Mucosa of gallbladder (tissue), 1 donor: Measurements from ENCODE around the gene PTPN21. TPM values are rescaled to one million over a fixed set of nuclear protein-coding genes. Genes with fewer than 3 reads are reported as not detected.

ENCODE experiments used
- DNase-seq: peaks from one replicate; pipeline ENCODE4 v3.0.0-alpha.2; 2020; ENCODE audit warnings: low spot score
- total RNA-seq: library from RNA; stranded (reverse); gene quantifications from one replicate; pipeline ENCODE4 v1.2.1, GENCODE V29; 2021
- donor health status: DM: no; HTN: no; CAD: no.

The PTPN21 gene
- 33.7 TPM for total RNA-seq

- DNase-seq = peak; percentile 60
Observed at GRCh38 chr14:88554457-88555286, at the start of gene PTPN21. PTPN21 (minus strand) TSS chr14:88555007; CDS start chr14:88550417, 4,590 bp downstream.

DNA sequence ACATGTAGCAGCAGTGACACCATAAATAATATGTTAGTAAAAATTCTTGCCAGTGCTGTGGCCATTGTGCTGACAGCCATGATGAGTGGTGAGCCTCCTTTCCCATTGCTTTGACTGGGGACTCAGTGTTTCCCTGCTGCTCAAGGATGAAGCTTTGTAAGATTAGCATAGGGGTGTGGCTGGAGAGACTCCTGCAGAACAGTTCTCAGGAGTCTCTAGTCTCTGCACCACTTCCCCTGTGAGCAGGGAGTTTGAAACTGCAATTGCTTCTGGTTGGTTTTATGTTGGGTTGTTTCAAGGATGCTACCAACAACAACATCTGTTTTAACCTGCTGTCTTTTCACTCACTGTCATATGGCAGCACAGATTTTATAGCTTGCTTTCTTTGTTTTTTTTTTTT is 49.4 kb upstream of the PTPN21 start:
- DNase-seq = no peak

DNA sequence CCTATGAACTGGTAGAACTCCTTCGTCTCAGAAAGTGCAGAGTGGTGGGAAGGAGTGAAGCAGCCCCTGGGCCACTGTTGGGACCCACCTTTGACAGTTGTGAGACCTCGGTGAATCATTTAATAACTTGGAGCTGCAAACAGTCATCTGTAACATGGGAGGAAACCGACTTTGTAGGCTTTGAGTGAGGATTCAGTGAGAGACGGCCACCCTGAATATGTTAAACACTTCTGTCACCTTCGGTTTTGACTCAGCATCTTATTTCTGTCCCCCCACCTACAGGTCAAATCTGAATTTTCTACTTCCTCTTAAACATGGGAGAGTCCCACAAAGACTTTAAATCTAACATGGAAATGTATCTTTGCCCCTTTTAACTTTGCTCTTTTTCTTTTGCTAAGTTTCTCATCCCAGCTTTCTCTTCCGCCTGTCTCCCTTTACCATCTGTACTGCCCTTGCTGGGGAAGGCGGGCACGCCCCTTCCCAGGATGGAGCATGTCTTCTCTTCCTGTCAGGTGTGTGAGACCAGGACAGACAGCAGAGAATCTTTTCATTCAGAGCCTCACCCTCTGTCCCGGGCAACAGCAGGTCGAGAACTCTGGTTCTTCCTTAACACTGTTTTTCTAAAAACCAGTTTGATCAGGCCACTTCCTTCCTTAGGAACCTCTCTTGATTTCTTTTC is 45.1 kb upstream of the PTPN21 start:
- no peak for DNase-seq

DNA sequence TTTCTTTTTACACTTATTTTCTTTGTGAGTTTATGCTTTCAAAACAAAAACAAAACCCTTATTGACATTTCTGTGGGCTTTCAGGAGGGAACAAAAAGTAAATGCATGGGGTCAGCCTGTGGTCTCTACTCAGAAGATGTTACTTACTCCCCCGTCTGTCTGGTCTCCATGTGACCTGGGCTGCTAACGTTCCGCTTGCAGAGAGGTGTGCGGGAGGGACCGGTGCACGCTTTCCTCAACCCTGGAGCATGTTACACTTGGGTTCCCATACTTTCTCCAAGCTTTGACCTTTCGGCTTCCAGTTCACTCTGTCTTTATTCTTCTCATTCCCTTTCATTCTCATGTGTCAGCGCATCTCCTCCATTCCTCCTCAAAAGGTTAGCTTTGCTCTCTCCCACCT is 44.5 kb upstream of the PTPN21 start:
- DNase-seq = no peak

GRCh38 chr14:88598097-88598675 is 43.4 kb upstream of the PTPN21 start:
- DNase-seq = no peak

DNA sequence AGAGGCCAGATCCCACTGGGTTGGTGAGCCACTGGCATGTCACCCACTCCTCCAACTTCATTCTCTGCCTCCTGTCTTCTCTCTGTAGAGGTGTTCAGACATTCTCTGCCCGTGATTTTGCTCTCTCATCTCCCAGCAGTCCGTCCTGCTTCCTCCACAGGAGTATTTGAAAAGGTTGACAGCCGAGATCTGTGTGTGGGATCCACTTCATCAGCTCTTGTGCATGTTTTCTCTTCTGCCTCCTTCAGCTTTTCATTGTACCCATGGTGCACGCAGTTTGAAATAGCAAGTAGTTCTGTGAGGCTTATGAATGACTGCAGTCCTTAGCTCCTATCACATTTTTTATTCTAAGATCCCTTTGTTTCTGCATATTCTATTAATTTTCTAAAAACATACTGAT is 42.8 kb upstream of the PTPN21 start:
- DNase-seq = no peak

DNA sequence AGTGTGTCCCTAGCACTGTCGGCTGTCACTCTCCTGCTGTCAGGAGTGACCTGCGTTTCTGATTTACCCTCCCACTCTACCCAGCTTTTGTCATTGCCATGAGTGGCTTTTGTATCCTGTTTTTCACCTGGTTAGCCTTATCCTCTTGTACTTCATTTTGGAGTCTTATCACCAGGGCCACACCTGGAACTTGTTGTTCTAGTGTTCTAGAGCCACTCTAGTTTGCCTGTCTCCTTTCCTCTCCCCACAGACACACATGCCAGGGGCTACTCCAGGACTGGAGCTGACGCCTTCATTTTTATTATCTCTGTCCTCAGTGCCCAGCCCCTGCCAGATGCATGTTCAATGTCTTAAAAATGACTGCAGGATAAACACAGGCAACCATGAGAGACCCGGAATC is 42.2 kb upstream of the PTPN21 start:
- no peak for DNase-seq

- no peak for DNase-seq
Observed at GRCh38 chr14:88592031-88592430, 37.2 kb upstream of the PTPN21 start.

DNA sequence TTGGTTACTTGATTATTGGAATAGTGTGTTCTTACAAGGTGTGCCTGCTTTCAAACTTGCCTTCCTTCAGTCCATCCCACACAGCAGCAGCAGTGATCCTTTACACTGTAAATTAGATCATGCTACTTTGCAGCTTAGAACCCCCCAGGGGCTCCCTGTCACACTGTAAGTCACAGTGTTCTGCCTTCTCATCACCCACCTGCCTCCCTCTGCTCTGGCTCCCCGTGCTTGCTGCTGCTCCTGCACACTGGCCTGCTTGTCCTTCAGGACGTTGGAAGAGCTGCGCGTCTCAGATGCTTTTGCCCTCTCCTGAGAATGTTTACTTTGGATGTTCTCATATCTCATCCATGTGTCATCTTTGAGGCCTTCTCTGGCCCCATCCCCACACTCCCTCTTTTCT is 35.4 kb upstream of the PTPN21 start:
- no peak for DNase-seq

GRCh38 chr14:88588081-88588480 is 33.3 kb upstream of the PTPN21 start:
- DNase-seq = no peak

- DNase-seq = no peak
Observed at GRCh38 chr14:88584451-88584850, 29.6 kb upstream of the PTPN21 start.

DNA sequence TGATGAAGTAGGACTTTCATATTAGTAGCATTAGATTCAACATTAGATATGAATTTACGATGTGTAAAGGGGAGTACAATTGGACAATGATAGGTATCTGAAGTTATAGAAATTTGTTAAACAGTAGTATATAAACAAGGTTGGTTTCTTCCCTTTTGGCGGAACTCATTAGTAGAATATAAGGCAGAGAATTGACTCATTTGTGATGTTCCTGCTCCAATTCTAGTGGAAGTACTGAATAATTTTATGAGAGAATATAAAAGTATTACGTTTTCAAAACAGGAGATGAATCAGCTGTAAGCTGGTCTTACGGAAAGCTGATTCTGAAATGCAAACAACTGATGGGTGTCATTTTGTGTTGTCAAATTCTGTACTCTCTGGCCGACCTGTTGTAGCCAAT is 21.4 kb upstream of the PTPN21 start:
- DNase-seq = no peak

- no peak for DNase-seq
Observed at GRCh38 chr14:88572117-88572516, 17.3 kb upstream of the PTPN21 start.

DNA sequence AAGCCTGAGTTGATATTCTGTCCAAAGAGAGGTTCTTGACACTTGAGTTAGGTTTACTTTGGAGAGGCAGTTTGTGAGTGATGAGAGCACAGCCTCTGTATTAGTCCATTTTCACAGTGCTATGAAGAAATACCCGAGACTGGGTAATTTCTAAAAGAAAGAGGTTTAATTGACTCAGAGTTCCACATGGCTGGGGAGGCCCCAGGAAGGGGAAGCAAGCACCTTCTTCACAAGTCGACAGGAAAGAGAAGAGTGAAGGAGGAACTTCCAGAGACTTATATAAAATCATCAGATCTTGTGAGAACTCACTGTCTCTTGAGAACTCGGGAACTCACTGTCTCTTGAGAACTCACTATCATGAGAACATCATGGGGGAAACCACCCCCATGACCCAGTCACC is 13.4 kb upstream of the PTPN21 start:
- DNase-seq = no peak

DNA sequence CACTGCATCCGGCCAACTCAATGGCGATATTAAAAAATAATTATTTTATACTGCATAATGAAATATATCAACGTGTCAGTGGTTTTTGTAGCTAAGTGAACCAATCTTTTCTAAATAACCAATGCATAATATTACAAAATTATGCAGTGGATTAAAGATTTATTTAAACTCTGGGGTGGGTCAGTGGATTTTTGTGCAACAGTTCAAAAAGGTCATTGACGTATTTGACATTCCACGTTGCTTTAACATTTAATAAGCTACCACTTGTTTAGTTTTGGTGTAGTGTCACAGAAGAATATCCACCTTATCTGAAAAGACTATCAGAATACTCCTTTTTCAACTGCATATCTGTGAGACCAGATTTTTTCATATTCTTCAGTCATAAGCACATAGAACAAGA is 10.6 kb upstream of the PTPN21 start:
- DNase-seq = no peak

- DNase-seq = no peak
Observed at GRCh38 chr14:88563845-88564244, 9.0 kb upstream of the PTPN21 start.

DNA sequence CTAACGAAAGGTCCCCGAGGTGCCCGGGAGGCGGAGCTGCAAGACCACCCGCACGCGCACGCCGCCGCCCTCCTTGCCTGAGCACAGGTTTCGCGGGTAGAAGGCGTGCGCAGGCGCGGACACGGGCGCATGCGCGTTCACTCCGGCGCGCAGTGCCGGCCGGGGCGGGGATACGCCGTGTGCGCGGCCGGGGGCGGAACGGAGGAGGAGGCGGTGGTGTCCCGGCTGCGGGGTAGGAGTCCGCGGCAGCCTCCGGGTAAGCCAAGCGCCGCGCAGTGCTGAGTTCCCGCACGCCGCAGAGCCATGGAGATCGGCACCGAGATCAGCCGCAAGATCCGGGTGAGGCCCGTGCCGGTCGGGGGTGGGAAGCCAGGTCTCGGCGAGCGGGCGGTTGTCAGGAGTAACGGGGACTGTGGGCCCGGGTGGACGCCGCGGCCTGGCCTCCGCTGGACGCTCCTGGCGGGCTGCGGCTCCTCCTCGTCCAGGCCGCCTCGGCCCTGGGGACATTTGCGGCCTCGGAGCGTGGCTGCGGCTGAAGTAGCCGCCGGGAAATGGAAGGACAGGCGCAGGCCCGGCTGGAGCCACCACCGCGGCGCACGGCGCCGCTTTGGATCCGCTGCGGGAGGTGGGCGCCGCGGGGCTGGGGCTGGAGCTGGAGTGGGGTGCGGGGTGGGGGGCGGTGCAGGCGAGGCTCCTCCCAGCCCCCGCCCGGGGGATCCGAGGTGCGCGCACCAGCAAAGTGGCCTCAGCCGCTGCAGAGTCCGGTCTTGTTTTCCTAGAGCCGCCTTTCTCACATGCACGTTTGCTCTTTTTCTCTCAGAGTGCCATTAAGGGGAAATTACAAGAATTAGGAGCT is 8.3 kb upstream of the PTPN21 start, which contains the start of gene ZC3H14:
Gene ZC3H14, plus strand, starts transcription at position 207 of the 856 bp plus-strand sequence. Its CDS starts 97 bp downstream, at position 304.
- peak; percentile 84 for DNase-seq

GRCh38 chr14:88562532-88562830 is 7.7 kb upstream of the PTPN21 start:
- no peak for DNase-seq

- DNase-seq = no peak
Observed at GRCh38 chr14:88559852-88560251, 5.0 kb upstream of the PTPN21 start.

- no peak for DNase-seq
Observed at GRCh38 chr14:88556581-88556980, 1.8 kb upstream of the PTPN21 start.

DNA sequence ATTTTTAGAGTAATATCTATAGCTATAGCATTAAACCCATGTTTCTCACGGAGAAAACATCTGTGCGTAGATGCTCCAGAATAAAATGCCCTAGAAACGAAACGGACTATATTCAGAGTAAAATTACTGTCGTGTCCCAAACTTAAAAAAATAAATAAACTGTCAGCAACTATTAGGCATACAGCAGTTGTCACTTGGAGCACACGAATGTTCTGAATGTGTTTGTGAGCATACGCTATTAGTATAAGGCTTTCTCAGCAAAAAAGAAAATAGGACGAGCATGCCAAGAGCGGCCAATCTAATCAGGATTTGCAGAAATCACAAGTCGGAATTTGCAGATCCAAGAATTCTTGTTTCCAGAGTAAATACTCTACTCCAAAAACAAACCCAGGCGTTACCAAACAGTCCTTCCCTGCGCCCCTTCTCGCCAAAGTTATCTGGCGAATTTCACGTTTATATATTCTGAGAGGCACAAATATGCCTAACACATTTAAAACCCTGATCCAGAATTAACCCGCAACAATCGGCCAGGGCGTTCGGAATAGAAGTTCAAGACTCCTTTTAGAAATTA is 836 bp downstream of the PTPN21 start:
- DNase-seq = no peak

DNA sequence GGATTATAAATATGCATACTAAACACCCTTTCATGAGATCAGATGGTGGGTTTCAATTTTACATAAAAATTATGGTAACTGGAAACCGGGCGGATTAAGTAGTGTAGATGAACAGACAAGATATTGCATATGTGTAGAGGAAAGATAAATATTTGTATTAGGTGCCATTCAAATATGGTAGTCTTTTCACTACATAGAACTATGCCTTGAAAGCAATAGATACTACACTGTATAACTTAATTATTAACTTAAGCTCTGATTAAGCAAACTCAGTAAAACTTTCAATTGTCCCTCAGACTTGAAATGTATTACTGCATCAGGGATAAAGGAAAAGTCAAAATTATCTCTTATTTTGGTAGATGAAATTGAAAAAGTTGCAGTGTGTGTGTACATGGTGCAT is 1.9 kb downstream of the PTPN21 start:
- no peak for DNase-seq
